H9 (cell line): Measurements from ENCODE around the gene NDUFS3. TPM values are rescaled to one million over a fixed set of nuclear protein-coding genes. Genes with fewer than 3 reads are reported as not detected.

ENCODE experiments used
- DNase-seq: peaks from one replicate; pipeline ENCODE4 v3.0.0-alpha.2; 2017
- H2AFZ ChIP-seq: one replicate; pipeline ENCODE4 v1.6.1; 2013; ENCODE audit warnings: mild to moderate bottlenecking, low read length, control low read depth, moderate library complexity
- H2AK5ac ChIP-seq: 2 replicates; pipeline ENCODE4 v1.6.1; 2013; ENCODE audit warnings: low read length, control low read depth, mixed read lengths; ENCODE audit not compliant: insufficient read length
- H2BK120ac ChIP-seq: one replicate; pipeline ENCODE4 v1.6.1; 2013; ENCODE audit warnings: low read depth, mild to moderate bottlenecking, low read length, control low read depth, inconsistent platforms; ENCODE audit not compliant: poor library complexity, severe bottlenecking
- H2BK12ac ChIP-seq: 2 replicates; pipeline ENCODE4 v1.6.1; 2013; ENCODE audit warnings: low read length, control low read depth, mixed read lengths, low read depth; ENCODE audit not compliant: insufficient read length
- H2BK15ac ChIP-seq: 2 replicates; pipeline ENCODE4 v1.6.1; 2013; ENCODE audit warnings: low read depth, low read length, control low read depth
- H2BK20ac ChIP-seq: one replicate; pipeline ENCODE4 v1.6.1; 2013; ENCODE audit warnings: low read depth, mild to moderate bottlenecking, low read length, control low read depth, inconsistent platforms; ENCODE audit not compliant: poor library complexity, severe bottlenecking
- H2BK5ac ChIP-seq: 2 replicates; pipeline ENCODE4 v1.6.1; 2013; ENCODE audit warnings: low read length, control low read depth, mixed read lengths; ENCODE audit not compliant: insufficient read length
- H3K14ac ChIP-seq: 2 replicates; pipeline ENCODE4 v1.6.1; 2013; ENCODE audit warnings: low read length, control low read depth; ENCODE audit not compliant: insufficient read depth
- H3K18ac ChIP-seq: 2 replicates; pipeline ENCODE4 v1.6.1; 2013; ENCODE audit warnings: low read depth, mild to moderate bottlenecking, mixed read lengths, low read length, control low read depth; ENCODE audit not compliant: insufficient read length
- H3K23ac ChIP-seq: 2 replicates; pipeline ENCODE4 v1.6.1; 2013; ENCODE audit warnings: low read length, control low read depth, mixed read lengths, low read depth; ENCODE audit not compliant: insufficient read length
- H3K23me2 ChIP-seq: 2 replicates; pipeline ENCODE4 v1.6.1; 2013; ENCODE audit warnings: low read depth, mild to moderate bottlenecking, mixed read lengths, low read length, control low read depth; ENCODE audit not compliant: insufficient read length, poor library complexity, severe bottlenecking
- H3K27ac ChIP-seq: 2 replicates; pipeline ENCODE4 v1.5.1; 2013; ENCODE audit warnings: low read length, control low read depth, mixed read lengths, low read depth; ENCODE audit not compliant: insufficient read length
- H3K27me3 ChIP-seq: 2 replicates; pipeline ENCODE4 v1.6.1; 2013; ENCODE audit warnings: low read length, control low read depth, inconsistent platforms; ENCODE audit not compliant: insufficient read depth
- H3K4ac ChIP-seq: 2 replicates; pipeline ENCODE4 v1.6.1; 2013; ENCODE audit warnings: low read depth, mild to moderate bottlenecking, control low read depth, inconsistent platforms, low read length, moderate library complexity
- H3K4me1 ChIP-seq: 2 replicates; pipeline ENCODE4 v1.6.1; 2013; ENCODE audit warnings: low read length, control low read depth, inconsistent platforms; ENCODE audit not compliant: insufficient read depth
- H3K4me2 ChIP-seq: 2 replicates; pipeline ENCODE4 v1.6.1; 2013; ENCODE audit warnings: low read length, control low read depth, mixed read lengths; ENCODE audit not compliant: insufficient read length, insufficient read depth
- H3K56ac ChIP-seq: 2 replicates; pipeline ENCODE4 v1.6.1; 2013; ENCODE audit warnings: low read depth, mild to moderate bottlenecking, mixed read lengths, low read length, control low read depth; ENCODE audit not compliant: insufficient read length
- H3K79me1 ChIP-seq: 2 replicates; pipeline ENCODE4 v1.6.1; 2013; ENCODE audit warnings: low read depth, mild to moderate bottlenecking, moderate library complexity, low read length, control low read depth, inconsistent platforms; ENCODE audit not compliant: insufficient read depth, poor library complexity, severe bottlenecking
- H3K79me2 ChIP-seq: 2 replicates; pipeline ENCODE4 v1.6.1; 2013; ENCODE audit warnings: low read length, control low read depth, inconsistent platforms; ENCODE audit not compliant: insufficient read depth
- H3K9ac ChIP-seq: 2 replicates; pipeline ENCODE4 v1.6.1; 2013; ENCODE audit warnings: low read length, control low read depth, mixed read lengths; ENCODE audit not compliant: insufficient read length; ENCODE audit errors: extremely low read depth
- H3K9me3 ChIP-seq: one replicate; pipeline ENCODE4 v1.6.1; 2013; ENCODE audit warnings: low read depth, low read length, inconsistent platforms; ENCODE audit not compliant: control insufficient read depth
- H3T11ph ChIP-seq: one replicate; pipeline ENCODE4 v1.6.1; 2013; ENCODE audit warnings: mild to moderate bottlenecking, low read length, control low read depth, inconsistent platforms
- H4K20me1 ChIP-seq: one replicate; pipeline ENCODE4 v1.6.1; 2013; ENCODE audit not compliant: control insufficient read depth, insufficient read length, insufficient read depth
- H4K5ac ChIP-seq: 2 replicates; pipeline ENCODE4 v1.6.1; 2013; ENCODE audit warnings: low read depth, mild to moderate bottlenecking, mixed read lengths, low read length, control low read depth; ENCODE audit not compliant: insufficient read length
- H4K8ac ChIP-seq: replicated peaks from 2 replicates; pipeline ENCODE4 v1.6.1; 2013; ENCODE audit warnings: low read length, control low read depth, mixed read lengths, low read depth; ENCODE audit not compliant: insufficient read length
- H4K91ac ChIP-seq: 2 replicates; pipeline ENCODE4 v1.6.1; 2013; ENCODE audit warnings: low read depth, mild to moderate bottlenecking, moderate library complexity, mixed read lengths, low read length, control low read depth; ENCODE audit not compliant: insufficient read length
- H3K27ac Mint-ChIP-seq, 3 experiments: 2 replicates in 2 of 3; 3 replicates in 1 of 3; pipeline ENCODE4 v1.8.0; 2020 to 2021; ENCODE audit warnings: mixed read lengths in 3 of 3, mild to moderate bottlenecking in 1 of 3, moderate library complexity in 1 of 3
- H3K27me3 Mint-ChIP-seq: 2 replicates; pipeline ENCODE4 v1.8.0; 2021; ENCODE audit warnings: low read depth, mild to moderate bottlenecking, moderate library complexity, mixed read lengths
- H3K36me3 Mint-ChIP-seq, 3 experiments: 2 replicates in 2 of 3; 3 replicates in 1 of 3; pipeline ENCODE4 v1.8.0; 2020 to 2021; ENCODE audit warnings: low read depth in 3 of 3, mixed read lengths in 3 of 3; ENCODE audit not compliant: insufficient read depth in 1 of 3
- H3K4me1 Mint-ChIP-seq, 2 experiments: 2 replicates each; pipeline ENCODE4 v1.8.0; 2020; ENCODE audit warnings: mixed read lengths in 2 of 2
- H3K4me3 Mint-ChIP-seq, 2 experiments: 2 replicates in 1 of 2; 3 replicates in 1 of 2; pipeline ENCODE4 v1.8.0; 2020 to 2021; ENCODE audit warnings: mild to moderate bottlenecking in 2 of 2, mixed read lengths in 2 of 2, moderate library complexity in 1 of 2
- H3K9me3 Mint-ChIP-seq, 2 experiments: 2 replicates in 1 of 2; 3 replicates in 1 of 2; pipeline ENCODE4 v1.8.0; 2020; ENCODE audit warnings: mild to moderate bottlenecking in 2 of 2, mixed read lengths in 2 of 2, moderate library complexity in 1 of 2
- WGBS: extraction: QIAGEN DNeasy Blood & Tissue Kit; methylation state at CpG from one replicate; pipeline ENCODE4 v1.1.7; 2013; ENCODE audit warnings: missing lambda C conversion rate, low lambda C conversion rate, mixed read lengths; ENCODE audit not compliant: insufficient read length; ENCODE audit errors: extremely low coverage; 5-methylcytosine and 5-hydroxymethylcytosine counted together
- total RNA-seq: library from RNA; stranded (reverse); gene quantifications from 2 replicates; pipeline ENCODE4 v1.2.1, GENCODE V29; 2021
- TF ChIP-seq, protein P1 (sequence below): fragments of 200-600 bp; sonication (generic); conservative IDR thresholded peaks from 3 replicates; pipeline ENCODE4 v1.8.0; 2021; ENCODE audit warnings: antibody characterized with exemption, mild to moderate bottlenecking

NDUFS3 gene
- total RNA-seq, 1 experiment from 2014 or later = 144 TPM

DNA sequence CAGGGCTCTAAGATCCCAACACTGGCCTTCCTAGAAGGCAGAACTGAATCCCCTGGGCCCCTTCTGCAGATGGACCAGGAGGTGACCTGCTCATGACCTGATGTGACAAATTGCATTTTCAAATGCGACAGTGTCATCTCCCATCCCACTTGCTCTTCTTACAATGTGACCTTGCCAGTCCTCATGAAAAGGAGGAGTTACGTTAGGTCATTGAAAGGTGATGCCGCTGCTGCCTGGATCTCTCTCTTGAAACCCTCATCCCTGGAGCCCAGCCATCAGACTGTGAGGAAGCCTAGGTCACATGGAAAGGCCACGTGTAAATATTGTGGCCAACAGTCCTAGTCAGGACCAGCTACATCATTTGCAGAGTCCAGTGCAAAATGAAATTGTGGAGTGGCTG is 21.0 kb downstream of the NDUFS3 start:
- H4K20me1 ChIP-seq = no peaks in the 10 kb centered on the region
- no peaks in the 10 kb centered on the region for H3K23me2 ChIP-seq
- Mint-ChIP-seq H3K27ac (no peak overlapping the region), H3K27me3 (peaks cover 11% of the 10 kb centered on the region), H3K36me3 (no peaks in the 10 kb centered on the region; a peak in 1 of 7 replicates), H3K4me1 (peaks cover 12 to 13% of the 10 kb centered on the region in 2 experiments), H3K9me3 (no peaks in the 10 kb centered on the region), H3K4me3 (no peak overlapping the region)
- no peaks in the 10 kb centered on the region for H3K79me1 ChIP-seq
- H3K56ac ChIP-seq = no peak overlapping the region
- H3K9ac ChIP-seq = no peak overlapping the region
- H3K4ac ChIP-seq = no peak overlapping the region
- H3K9me3 ChIP-seq = no peaks in the 10 kb centered on the region
- no peak overlapping the region for H2BK12ac ChIP-seq
- H3K4me2 ChIP-seq = no peak overlapping the region
- no CpG with 5 or more reads among the region's 4 CpGs for WGBS
- no peak overlapping the region for H2BK120ac ChIP-seq
- no peaks in the 10 kb centered on the region; the same call in 1 of the 2 replicates for H3K27me3 ChIP-seq
- H3K27ac ChIP-seq = no peak overlapping the region
- H2AFZ ChIP-seq = no peak overlapping the region
- H2BK20ac ChIP-seq = no peak overlapping the region
- H4K5ac ChIP-seq = no peak overlapping the region
- H4K91ac ChIP-seq = no peak overlapping the region
- no peak overlapping the region for H4K8ac ChIP-seq
- no peak overlapping the region for H3K14ac ChIP-seq
- H3K23ac ChIP-seq = no peak overlapping the region
- no peak overlapping the region for H2AK5ac ChIP-seq
- no peaks in the 10 kb centered on the region for H3K79me2 ChIP-seq
- H2BK5ac ChIP-seq = no peak overlapping the region
- H2BK15ac ChIP-seq = no peak overlapping the region
- TF ChIP-seq, protein P1, sequence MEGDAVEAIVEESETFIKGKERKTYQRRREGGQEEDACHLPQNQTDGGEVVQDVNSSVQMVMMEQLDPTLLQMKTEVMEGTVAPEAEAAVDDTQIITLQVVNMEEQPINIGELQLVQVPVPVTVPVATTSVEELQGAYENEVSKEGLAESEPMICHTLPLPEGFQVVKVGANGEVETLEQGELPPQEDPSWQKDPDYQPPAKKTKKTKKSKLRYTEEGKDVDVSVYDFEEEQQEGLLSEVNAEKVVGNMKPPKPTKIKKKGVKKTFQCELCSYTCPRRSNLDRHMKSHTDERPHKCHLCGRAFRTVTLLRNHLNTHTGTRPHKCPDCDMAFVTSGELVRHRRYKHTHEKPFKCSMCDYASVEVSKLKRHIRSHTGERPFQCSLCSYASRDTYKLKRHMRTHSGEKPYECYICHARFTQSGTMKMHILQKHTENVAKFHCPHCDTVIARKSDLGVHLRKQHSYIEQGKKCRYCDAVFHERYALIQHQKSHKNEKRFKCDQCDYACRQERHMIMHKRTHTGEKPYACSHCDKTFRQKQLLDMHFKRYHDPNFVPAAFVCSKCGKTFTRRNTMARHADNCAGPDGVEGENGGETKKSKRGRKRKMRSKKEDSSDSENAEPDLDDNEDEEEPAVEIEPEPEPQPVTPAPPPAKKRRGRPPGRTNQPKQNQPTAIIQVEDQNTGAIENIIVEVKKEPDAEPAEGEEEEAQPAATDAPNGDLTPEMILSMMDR = no peak
- H3K4me1 ChIP-seq = no peaks in the 10 kb centered on the region
- no peak overlapping the region for H3T11ph ChIP-seq
- no peak overlapping the region for H3K18ac ChIP-seq
- DNase-seq = no peak
